Measurements from ENCODE around the gene PGBD5.

- TF ChIP-seq CTCF (IDR thresholded peaks at IDR 0.05; ENCODE audit: low read depth, low read length) = no peak
- TF ChIP-seq EZH2phosphoT487 (IDR thresholded peaks at IDR 0.05; ENCODE audit: low read depth) = no peak
Observed at GRCh38 chr1:230368363-230368762, 57.8 kb downstream of the PGBD5 start.
